Measurements from ENCODE around the gene NPAS2. TPM values are rescaled to one million over a fixed set of nuclear protein-coding genes. Genes with fewer than 3 reads are reported as not detected.

The NPAS2 gene
- total and polyA plus RNA-seq, 2 experiments from 2014 or later: 0.55 to 0.89 TPM

DNA sequence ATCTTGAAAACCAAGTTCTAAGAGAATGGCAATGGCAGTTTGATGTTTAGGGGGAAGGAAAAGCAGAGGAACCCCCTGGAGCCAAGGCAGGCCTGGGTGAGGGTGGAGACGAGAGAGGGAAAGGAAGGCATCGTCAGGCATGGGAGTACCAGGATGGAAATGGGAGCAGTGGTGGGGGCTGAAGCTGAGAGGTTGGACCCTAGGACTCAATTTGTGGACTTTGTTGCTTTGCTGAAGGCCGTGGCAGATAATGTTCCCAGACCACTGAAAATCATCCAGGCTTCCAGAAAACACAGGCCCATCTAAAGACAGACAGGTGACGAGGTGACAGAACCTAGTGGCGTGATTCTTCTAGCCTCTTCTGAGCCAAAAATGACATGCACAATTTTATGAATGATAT lies 4.9 kb downstream of the NPAS2 start:
- H3K27ac ChIP-seq: no peak overlapping the region
- peaks cover 43% of the 10 kb centered on the region for H3K27me3 ChIP-seq
- H3K4me3 ChIP-seq: no peak overlapping the region
- H3K4me1 ChIP-seq (ENCODE audit: low read depth): peaks cover 5% of the 10 kb centered on the region
- H3K36me3 ChIP-seq: no peaks in the 10 kb centered on the region
- TF ChIP-seq, protein P1, sequence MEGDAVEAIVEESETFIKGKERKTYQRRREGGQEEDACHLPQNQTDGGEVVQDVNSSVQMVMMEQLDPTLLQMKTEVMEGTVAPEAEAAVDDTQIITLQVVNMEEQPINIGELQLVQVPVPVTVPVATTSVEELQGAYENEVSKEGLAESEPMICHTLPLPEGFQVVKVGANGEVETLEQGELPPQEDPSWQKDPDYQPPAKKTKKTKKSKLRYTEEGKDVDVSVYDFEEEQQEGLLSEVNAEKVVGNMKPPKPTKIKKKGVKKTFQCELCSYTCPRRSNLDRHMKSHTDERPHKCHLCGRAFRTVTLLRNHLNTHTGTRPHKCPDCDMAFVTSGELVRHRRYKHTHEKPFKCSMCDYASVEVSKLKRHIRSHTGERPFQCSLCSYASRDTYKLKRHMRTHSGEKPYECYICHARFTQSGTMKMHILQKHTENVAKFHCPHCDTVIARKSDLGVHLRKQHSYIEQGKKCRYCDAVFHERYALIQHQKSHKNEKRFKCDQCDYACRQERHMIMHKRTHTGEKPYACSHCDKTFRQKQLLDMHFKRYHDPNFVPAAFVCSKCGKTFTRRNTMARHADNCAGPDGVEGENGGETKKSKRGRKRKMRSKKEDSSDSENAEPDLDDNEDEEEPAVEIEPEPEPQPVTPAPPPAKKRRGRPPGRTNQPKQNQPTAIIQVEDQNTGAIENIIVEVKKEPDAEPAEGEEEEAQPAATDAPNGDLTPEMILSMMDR (IDR thresholded peaks at IDR 0.05; ENCODE audit: low read depth, low read length): no peak
- no peaks in the 10 kb centered on the region for H3K9me3 ChIP-seq (ENCODE audit: low read depth)
- no peak for DNase-seq (ENCODE audit: low read depth in 1 of 2, low spot score in 1 of 2)

DNA sequence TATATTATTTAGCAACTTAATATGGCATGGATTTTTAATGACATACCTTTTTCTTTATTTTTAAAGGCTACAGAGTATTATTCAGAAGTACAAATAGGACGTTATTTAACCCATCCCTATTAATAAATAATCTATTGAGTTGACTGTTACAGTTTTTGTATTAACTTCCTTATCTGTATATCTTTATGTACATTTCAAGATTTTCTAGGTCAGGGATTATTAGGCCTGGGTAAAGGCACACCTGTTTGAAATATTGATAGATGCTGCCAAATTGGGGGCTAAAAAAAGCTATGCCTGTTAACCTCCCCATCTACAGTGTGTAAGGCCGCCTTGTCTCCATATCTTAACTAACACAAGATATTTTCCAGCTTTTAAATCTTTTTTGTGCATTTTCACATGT lies 6.6 kb downstream of the NPAS2 start:
- TF ChIP-seq, protein P1 (IDR thresholded peaks at IDR 0.05; ENCODE audit: low read depth, low read length): no peak
- Histone ChIP-seq H3K27ac (no peak overlapping the region), H3K36me3 (no peaks in the 10 kb centered on the region), H3K27me3 (peaks cover 28% of the 10 kb centered on the region), H3K4me1 (ENCODE audit: low read depth) (no peaks in the 10 kb centered on the region), H3K9me3 (ENCODE audit: low read depth) (no peaks in the 10 kb centered on the region), H3K4me3 (no peak overlapping the region)
- DNase-seq (ENCODE audit: low read depth in 1 of 2, low spot score in 1 of 2): no peak

DNA sequence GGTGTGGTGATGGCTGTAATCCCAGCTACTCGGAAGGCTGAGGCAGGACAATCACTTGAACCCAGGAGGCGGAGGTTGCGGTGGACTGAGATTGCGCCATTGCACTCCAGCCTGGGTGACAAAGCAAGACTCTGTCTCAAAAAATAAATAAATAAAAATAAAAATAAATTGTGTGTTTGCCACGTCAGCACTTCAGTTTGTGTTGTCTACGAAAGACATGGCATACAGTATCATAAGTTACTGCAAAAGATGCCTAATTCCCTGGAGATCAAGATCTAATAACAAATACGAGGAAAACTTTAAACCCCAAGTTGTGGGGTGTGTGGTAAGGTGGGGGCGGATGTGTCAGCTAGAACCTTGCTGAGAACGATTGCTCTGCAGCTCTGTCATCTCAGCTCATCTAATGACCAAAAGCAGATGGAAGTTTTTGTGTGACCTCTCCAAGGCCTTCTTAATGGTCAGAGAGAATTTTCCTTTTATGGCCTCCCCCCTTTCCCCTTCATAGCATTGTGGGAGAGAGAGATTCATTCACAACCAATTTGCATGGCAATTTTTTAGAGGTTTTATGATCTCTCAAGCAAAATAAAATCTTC lies 11.3 kb downstream of the NPAS2 start:
- Histone ChIP-seq H3K9me3 (ENCODE audit: low read depth) (no peaks in the 10 kb centered on the region), H3K36me3 (no peaks in the 10 kb centered on the region), H3K27ac (no peak overlapping the region), H3K4me3 (no peak overlapping the region), H3K4me1 (ENCODE audit: low read depth) (peaks cover 5% of the 10 kb centered on the region), H3K27me3 (no peaks in the 10 kb centered on the region)
- no peak for DNase-seq (ENCODE audit: low read depth in 1 of 2, low spot score in 1 of 2)
- TF ChIP-seq, protein P1 (IDR thresholded peaks at IDR 0.05; ENCODE audit: low read depth, low read length): no peak

DNA sequence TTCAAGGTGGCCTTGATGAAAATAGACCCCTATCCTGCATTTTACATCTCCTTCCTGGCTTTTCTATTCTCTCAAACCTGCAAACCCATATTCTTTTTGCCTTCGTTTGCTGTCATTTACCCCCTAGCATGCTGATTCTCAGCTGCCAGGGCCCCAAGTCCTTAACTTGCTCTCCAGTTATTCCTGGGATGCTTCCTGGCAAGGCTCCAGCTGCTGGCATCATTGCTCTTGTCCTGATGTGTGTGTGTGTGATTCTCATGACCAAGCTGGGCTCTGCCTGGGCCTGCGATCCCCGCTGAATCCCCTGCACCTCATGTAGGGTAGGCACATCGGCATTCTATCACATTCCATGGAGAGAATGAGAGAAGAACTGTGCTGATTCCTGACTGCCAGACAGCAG lies 11.9 kb downstream of the NPAS2 start:
- H3K4me3 ChIP-seq: no peak overlapping the region
- TF ChIP-seq, protein P1 (IDR thresholded peaks at IDR 0.05; ENCODE audit: low read depth, low read length): no peak
- DNase-seq (ENCODE audit: low read depth in 1 of 2, low spot score in 1 of 2): no peak
- no peaks in the 10 kb centered on the region for H3K36me3 ChIP-seq
- no peaks in the 10 kb centered on the region for H3K27me3 ChIP-seq
- H3K27ac ChIP-seq: no peak overlapping the region
- H3K9me3 ChIP-seq (ENCODE audit: low read depth): no peaks in the 10 kb centered on the region
- H3K4me1 ChIP-seq (ENCODE audit: low read depth): peaks cover 5% of the 10 kb centered on the region

DNA sequence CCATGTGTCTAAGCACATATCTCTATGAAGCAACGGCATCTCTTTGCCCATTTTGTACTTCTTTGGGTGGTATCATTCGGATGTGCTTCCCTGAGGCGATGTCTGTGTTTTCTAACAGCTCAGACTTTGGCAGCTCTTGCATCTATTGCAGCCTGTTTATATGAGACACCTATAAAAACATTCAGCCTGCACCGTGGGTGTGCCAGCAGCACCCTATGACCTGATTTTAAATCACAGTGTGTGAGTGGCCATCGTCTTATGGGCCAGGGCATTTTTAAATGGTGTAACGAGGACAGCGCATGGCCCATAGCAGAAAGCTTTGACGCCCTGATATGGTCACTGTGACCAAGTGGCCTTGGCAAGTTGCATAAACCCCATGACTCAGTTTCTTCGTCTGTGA lies 12.9 kb downstream of the NPAS2 start:
- Histone ChIP-seq H3K4me1 (ENCODE audit: low read depth) (peaks cover 5% of the 10 kb centered on the region), H3K27me3 (no peaks in the 10 kb centered on the region), H3K36me3 (no peaks in the 10 kb centered on the region), H3K9me3 (ENCODE audit: low read depth) (no peaks in the 10 kb centered on the region), H3K4me3 (no peak overlapping the region), H3K27ac (no peak overlapping the region)
- TF ChIP-seq, protein P1 (IDR thresholded peaks at IDR 0.05; ENCODE audit: low read depth, low read length): no peak
- DNase-seq (ENCODE audit: low read depth in 1 of 2, low spot score in 1 of 2): no peak

Measured in cardiac muscle cell (in vitro differentiated cells and primary cell).